HepG2 (cell line): ENCODE results near the gene APRT. TPM values are rescaled to one million over a fixed set of nuclear protein-coding genes. Genes with fewer than 3 reads are reported as not detected.

ENCODE experiments used
- AGO2 ChIP-seq: fragments of 200-400 bp; formaldehyde crosslinking; optimal IDR thresholded peaks from 2 replicates; pipeline ENCODE3; 2017; ENCODE audit warnings: mild to moderate bottlenecking, low read depth, low read length, moderate library complexity
- CENPT ChIP-seq: sonication (generic); formaldehyde crosslinking; IDR thresholded peaks from 2 replicates; pipeline ENCODE4 v1.8.0; 2022; ENCODE audit warnings: low read depth, mild to moderate bottlenecking, moderate library complexity, missing genetic modification reagents
- DNMT3B ChIP-seq: conservative IDR thresholded peaks from 2 replicates; pipeline ENCODE4 v1.6.1; 2016; ENCODE audit warnings: missing biosample characterization, control low read depth
- HIVEP1 ChIP-seq: sonication (generic); formaldehyde crosslinking; IDR thresholded peaks from 2 replicates; pipeline ENCODE4 v1.4.0; 2020; ENCODE audit warnings: mild to moderate bottlenecking, missing genetic modification reagents
- HNF1B ChIP-seq: sonication (generic); formaldehyde crosslinking; IDR thresholded peaks from 2 replicates; pipeline ENCODE4 v1.5.1; 2020; ENCODE audit warnings: mild to moderate bottlenecking, moderate library complexity, missing genetic modification reagents
- HNRNPL ChIP-seq: fragments of 200-400 bp; formaldehyde crosslinking; IDR thresholded peaks from 2 replicates; pipeline ENCODE4 v1.6.1; 2017; ENCODE audit warnings: mild to moderate bottlenecking, low read depth, low read length
- HNRNPLL ChIP-seq: fragments of 200-400 bp; formaldehyde crosslinking; IDR thresholded peaks from 2 replicates; pipeline ENCODE4 v1.6.1; 2017; ENCODE audit warnings: mild to moderate bottlenecking, low read depth, low read length; ENCODE audit not compliant: poor library complexity, severe bottlenecking
- NFYB ChIP-seq: sonication (generic); formaldehyde crosslinking; IDR thresholded peaks from 2 replicates; pipeline ENCODE4 v1.4.0; 2020; ENCODE audit warnings: missing genetic modification reagents
- NR0B2 ChIP-seq: sonication (generic); formaldehyde crosslinking; IDR thresholded peaks from 2 replicates; pipeline ENCODE4 v1.4.0; 2020; ENCODE audit warnings: mild to moderate bottlenecking, missing genetic modification reagents
- POLR2AphosphoS5 ChIP-seq: IDR thresholded peaks from 2 replicates; pipeline ENCODE4 v1.6.1; 2012; ENCODE audit warnings: low read depth, low read length
- POLR2G ChIP-seq: fragments of 200-400 bp; formaldehyde crosslinking; IDR thresholded peaks from 2 replicates; pipeline ENCODE4 v1.6.1; 2018; ENCODE audit warnings: mild to moderate bottlenecking, low read depth, low read length, moderate library complexity
- RBFOX2 ChIP-seq: fragments of 200-400 bp; formaldehyde crosslinking; IDR thresholded peaks from 2 replicates; pipeline ENCODE4 v1.6.1; 2017; ENCODE audit warnings: low read depth, mild to moderate bottlenecking, low read length
- RBM22 ChIP-seq: fragments of 200-400 bp; formaldehyde crosslinking; optimal IDR thresholded peaks from 2 replicates; pipeline ENCODE3; 2017; ENCODE audit warnings: mild to moderate bottlenecking, low read length, moderate library complexity
- RBM39 ChIP-seq: fragments of 200-400 bp; formaldehyde crosslinking; IDR thresholded peaks from one replicate; pipeline ENCODE4 v1.6.1; 2018; ENCODE audit warnings: antibody characterized with exemption, mild to moderate bottlenecking, low read depth, low read length; ENCODE audit not compliant: poor library complexity, severe bottlenecking
- SRSF4 ChIP-seq: fragments of 200-400 bp; formaldehyde crosslinking; IDR thresholded peaks from one replicate; pipeline ENCODE4 v1.6.1; 2018; ENCODE audit warnings: mild to moderate bottlenecking, low read depth, low read length, moderate library complexity; ENCODE audit not compliant: poor library complexity, severe bottlenecking
- TBX3 ChIP-seq: fragments of 450-650 bp; IDR thresholded peaks from 2 replicates; pipeline ENCODE4 v1.6.1; 2017; ENCODE audit warnings: antibody characterized with exemption, mild to moderate bottlenecking, inconsistent platforms, borderline replicate concordance
- U2AF1 ChIP-seq: fragments of 200-400 bp; formaldehyde crosslinking; optimal IDR thresholded peaks from 2 replicates; pipeline ENCODE3; 2017; ENCODE audit warnings: mild to moderate bottlenecking, low read depth, low read length
- ZBTB8A ChIP-seq: sonication (generic); formaldehyde crosslinking; IDR thresholded peaks from 2 replicates; pipeline ENCODE4 v1.4.0; 2020; ENCODE audit warnings: mild to moderate bottlenecking, low read depth, missing genetic modification reagents, borderline replicate concordance
- ZC3H13 ChIP-seq: sonication (generic); formaldehyde crosslinking; IDR thresholded peaks from 2 replicates; pipeline ENCODE4 v1.8.1; 2023; ENCODE audit warnings: mild to moderate bottlenecking, missing genetic modification reagents, moderate library complexity
- ZFY ChIP-seq: sonication (generic); formaldehyde crosslinking; IDR thresholded peaks from 2 replicates; pipeline ENCODE4 v1.4.0; 2020; ENCODE audit warnings: missing genetic modification reagents
- ZNF446 ChIP-seq: sonication (generic); formaldehyde crosslinking; IDR thresholded peaks from 2 replicates; pipeline ENCODE4 v1.5.0; 2020; ENCODE audit warnings: mild to moderate bottlenecking, missing genetic modification reagents
- ZNF572 ChIP-seq: sonication (generic); formaldehyde crosslinking; IDR thresholded peaks from 2 replicates; pipeline ENCODE4 v1.5.1; 2020; ENCODE audit warnings: mild to moderate bottlenecking, missing genetic modification reagents
- ZNF614 ChIP-seq: IDR thresholded peaks from 2 replicates; pipeline ENCODE4 v1.6.1; 2018; ENCODE audit warnings: missing biosample characterization, missing genetic modification reagents, inconsistent platforms, borderline replicate concordance
- ZNF709 ChIP-seq: sonication (generic); formaldehyde crosslinking; IDR thresholded peaks from 2 replicates; pipeline ENCODE4 v1.5.0; 2020; ENCODE audit warnings: mild to moderate bottlenecking, missing genetic modification reagents
- ZNF713 ChIP-seq: sonication (generic); formaldehyde crosslinking; IDR thresholded peaks from 2 replicates; pipeline ENCODE4 v1.4.0; 2020; ENCODE audit warnings: mild to moderate bottlenecking, missing genetic modification reagents
- ZSCAN5A ChIP-seq: sonication (generic); formaldehyde crosslinking; IDR thresholded peaks from 2 replicates; pipeline ENCODE4 v1.8.0; 2022; ENCODE audit warnings: mild to moderate bottlenecking, missing genetic modification reagents, borderline replicate concordance
- polyA plus RNA-seq, 8 experiments: library from polyadenylated mRNA; depleted of rRNA in 3 of 8; stranded (reverse) in 7 of 8; unstranded in 1 of 8; fragments of >200 nt; fragmentation: Illumina TruSeq in 4 of 8; extraction: Trizol in 4 of 8; gene quantifications; 2 replicates each; pipeline versions ENCODE4 v1.2.1 to v1.2.3, GENCODE V29; 2011 to 2016; ENCODE audit warnings: low read depth in 4 of 8, missing spikeins in 1 of 8, mixed read lengths in 1 of 8; ENCODE audit not compliant: insufficient read depth in 1 of 8
- total RNA-seq, 5 experiments: library from RNA; depleted of rRNA; stranded (reverse); fragments of >200 nt; fragmentation: Illumina TruSeq; extraction: Trizol; gene quantifications; 2 replicates each; pipeline ENCODE4 v1.2.3, GENCODE V29; 2016; ENCODE audit warnings: low read depth in 1 of 5

The APRT gene
- total and polyA plus RNA-seq, 2 of the 13 experiments (the other 11 are each of a cell fraction or from before 2014, with no cell fraction given): 155 to 242 TPM

GRCh38 chr16:88807626-88808453 is 3.9 kb downstream of the APRT start (continued):
- TF ChIP-seq ZNF446 (CRISPR knock-in tag): peak; percentile 68
- TF ChIP-seq HNRNPL: peak; percentile 67
- 0 out of 2 replicates have a peak, but pooled peaks have one; percentile 37 for TF ChIP-seq ZSCAN5A
- TF ChIP-seq ZNF713 (CRISPR knock-in tag): no peak
- TF ChIP-seq SRSF4: peak; percentile 44
- TF ChIP-seq DNMT3B (CRISPR knock-in tag): no peak
- 0 out of 2 replicates have a peak, but pooled peaks have one; percentile 25 for TF ChIP-seq ZC3H13 (CRISPR knock-in tag)
- peak; percentile 30; the same call in 1 of the 2 replicates for TF ChIP-seq ZFY (CRISPR knock-in tag)
- no peak for TF ChIP-seq CENPT
- TF ChIP-seq ZNF614 (CRISPR knock-in tag): no peak
- TF ChIP-seq HIVEP1 (CRISPR knock-in tag): 0 out of 2 replicates have a peak, but pooled peaks have one; percentile 11
- peak; percentile 64 for TF ChIP-seq POLR2G
- TF ChIP-seq NFYB (CRISPR knock-in tag): no peak
- peak; percentile 37; the same call in 1 of the 2 replicates for TF ChIP-seq ZNF709 (CRISPR knock-in tag)
- 0 out of 2 replicates have a peak, but pooled peaks have one; percentile 25 for TF ChIP-seq NR0B2 (CRISPR knock-in tag)
- peak; percentile 0 for TF ChIP-seq RBM39
- no peak for TF ChIP-seq TBX3
- TF ChIP-seq HNF1B: no peak
- TF ChIP-seq RBFOX2: peak; percentile 87
- peak; percentile 63 for TF ChIP-seq U2AF1
- TF ChIP-seq HNRNPLL: peak; percentile 22
- no peak for TF ChIP-seq ZBTB8A (CRISPR knock-in tag)
- TF ChIP-seq RBM22: peak; percentile 89
- TF ChIP-seq POLR2AphosphoS5: peak; percentile 15; the same call in 1 of the 2 replicates
- peak; percentile 98 for TF ChIP-seq AGO2
- TF ChIP-seq ZNF572 (CRISPR knock-in tag): no peak
